ENCODE data around the gene ARGLU1.

The ARGLU1 gene

DNA sequence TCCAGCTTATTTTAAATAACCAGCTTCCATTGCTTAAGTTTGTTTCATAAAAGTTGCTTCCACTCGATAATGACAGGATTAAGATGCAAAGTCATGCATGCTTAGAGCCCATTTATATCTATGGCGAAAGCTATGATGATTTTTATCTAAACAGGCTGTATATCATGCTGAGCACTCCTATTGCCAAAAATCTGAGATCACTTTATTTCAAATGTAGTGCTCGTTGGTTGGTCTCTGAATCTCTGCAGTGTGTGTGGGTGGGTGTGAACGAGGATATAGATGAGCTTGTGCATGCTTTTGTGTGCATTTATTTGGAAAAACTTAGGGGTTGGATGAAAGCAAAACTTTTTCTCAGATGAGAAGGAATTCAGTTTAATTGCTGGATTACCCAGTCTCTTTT is 27.0 kb upstream of the ARGLU1 start:
- Histone ChIP-seq H3K36me3 (replicated peaks) (no peaks in the 10 kb centered on the region), H3K27ac (no peak overlapping the region), H3K4me3 (ENCODE audit: low read depth, low read length) (no peak overlapping the region), H3K27me3 (replicated peaks) (no peaks in the 10 kb centered on the region)
- TF ChIP-seq, protein P1, sequence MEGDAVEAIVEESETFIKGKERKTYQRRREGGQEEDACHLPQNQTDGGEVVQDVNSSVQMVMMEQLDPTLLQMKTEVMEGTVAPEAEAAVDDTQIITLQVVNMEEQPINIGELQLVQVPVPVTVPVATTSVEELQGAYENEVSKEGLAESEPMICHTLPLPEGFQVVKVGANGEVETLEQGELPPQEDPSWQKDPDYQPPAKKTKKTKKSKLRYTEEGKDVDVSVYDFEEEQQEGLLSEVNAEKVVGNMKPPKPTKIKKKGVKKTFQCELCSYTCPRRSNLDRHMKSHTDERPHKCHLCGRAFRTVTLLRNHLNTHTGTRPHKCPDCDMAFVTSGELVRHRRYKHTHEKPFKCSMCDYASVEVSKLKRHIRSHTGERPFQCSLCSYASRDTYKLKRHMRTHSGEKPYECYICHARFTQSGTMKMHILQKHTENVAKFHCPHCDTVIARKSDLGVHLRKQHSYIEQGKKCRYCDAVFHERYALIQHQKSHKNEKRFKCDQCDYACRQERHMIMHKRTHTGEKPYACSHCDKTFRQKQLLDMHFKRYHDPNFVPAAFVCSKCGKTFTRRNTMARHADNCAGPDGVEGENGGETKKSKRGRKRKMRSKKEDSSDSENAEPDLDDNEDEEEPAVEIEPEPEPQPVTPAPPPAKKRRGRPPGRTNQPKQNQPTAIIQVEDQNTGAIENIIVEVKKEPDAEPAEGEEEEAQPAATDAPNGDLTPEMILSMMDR (IDR thresholded peaks at IDR 0.05; ENCODE audit: low read depth, low read length, missing control alignments): no peak
- in situ Hi-C loops (cut with HindIII; ENCODE audit: low pct_ligation_motif_present, low sequenced_read_pairs): no loop called here
- DNase-seq: no peak

DNA sequence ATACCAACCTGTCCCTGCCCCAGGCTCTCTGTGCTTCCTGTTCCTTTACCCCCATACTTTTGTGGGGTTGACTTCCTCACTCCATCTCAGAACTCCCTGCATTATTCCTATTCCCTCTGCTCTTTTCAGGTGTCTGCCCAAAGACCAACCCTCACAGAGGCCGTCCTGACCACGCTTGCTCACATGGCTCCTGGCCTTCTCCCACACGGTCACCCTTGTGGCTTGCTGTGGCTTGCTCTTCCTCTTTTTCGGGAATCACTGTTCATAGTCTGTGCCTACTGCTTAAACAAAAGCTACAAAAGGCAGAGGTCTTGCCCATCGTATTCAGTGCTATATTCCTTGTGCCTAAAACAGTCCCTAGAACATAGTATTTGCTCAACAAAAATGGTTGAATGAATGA is 25.2 kb upstream of the ARGLU1 start:
- TF ChIP-seq, protein P1 (IDR thresholded peaks at IDR 0.05; ENCODE audit: low read depth, low read length, missing control alignments): no peak
- no peaks in the 10 kb centered on the region for H3K27me3 ChIP-seq (replicated peaks)
- no peak overlapping the region for H3K27ac ChIP-seq
- in situ Hi-C loops (cut with HindIII; ENCODE audit: low pct_ligation_motif_present, low sequenced_read_pairs): no loop called here
- H3K36me3 ChIP-seq (replicated peaks): no peaks in the 10 kb centered on the region
- DNase-seq: no peak
- no peak overlapping the region for H3K4me3 ChIP-seq (ENCODE audit: low read depth, low read length)

DNA sequence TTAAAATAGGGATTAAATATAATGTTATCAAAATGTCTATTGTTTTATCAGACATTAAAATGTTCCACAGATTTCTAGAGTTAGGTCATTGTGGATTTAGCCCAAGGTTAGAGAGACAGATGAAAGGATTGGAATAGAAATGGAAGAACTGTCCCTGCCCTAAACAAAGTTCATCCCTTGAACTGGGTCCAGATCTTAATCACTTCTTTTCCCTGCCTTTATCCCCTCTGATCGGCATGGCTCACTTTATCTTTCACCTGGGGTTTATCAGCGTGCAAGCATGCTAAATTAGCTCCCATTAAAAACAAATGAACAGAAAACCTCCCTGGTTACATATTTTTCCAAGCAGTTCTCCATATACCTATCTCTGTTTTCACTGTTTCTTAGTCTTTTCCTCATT is 23.4 kb upstream of the ARGLU1 start:
- no peak overlapping the region for H3K27ac ChIP-seq
- TF ChIP-seq, protein P1 (IDR thresholded peaks at IDR 0.05; ENCODE audit: low read depth, low read length, missing control alignments): no peak
- DNase-seq: no peak
- H3K36me3 ChIP-seq (replicated peaks): no peaks in the 10 kb centered on the region
- H3K27me3 ChIP-seq (replicated peaks): no peaks in the 10 kb centered on the region
- H3K4me3 ChIP-seq (ENCODE audit: low read depth, low read length): no peak overlapping the region
- in situ Hi-C loops (cut with HindIII; ENCODE audit: low pct_ligation_motif_present, low sequenced_read_pairs): no loop called here

DNA sequence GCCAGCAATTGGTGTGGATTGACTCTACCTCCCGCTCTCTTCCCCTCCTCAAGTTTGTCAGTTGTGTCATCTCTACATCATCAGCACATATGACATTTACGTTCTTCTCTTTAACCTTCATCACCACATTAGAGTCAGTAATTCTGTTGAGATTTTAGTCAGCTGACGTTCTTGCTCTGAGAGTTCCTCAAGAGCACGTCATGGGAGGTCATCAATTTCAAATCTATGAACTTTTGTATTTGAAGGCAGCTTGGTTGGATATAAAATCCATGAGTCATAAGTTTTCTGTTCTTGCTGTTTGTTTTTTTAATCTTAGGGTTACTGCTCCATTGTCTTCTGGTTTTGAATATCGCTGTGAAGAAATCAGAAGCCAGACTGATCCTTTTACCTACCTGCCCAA is 21.8 kb upstream of the ARGLU1 start:
- DNase-seq: peak; percentile 48
- Histone ChIP-seq H3K27ac (no peak overlapping the region), H3K36me3 (replicated peaks) (no peaks in the 10 kb centered on the region), H3K27me3 (replicated peaks) (no peaks in the 10 kb centered on the region), H3K4me3 (ENCODE audit: low read depth, low read length) (no peak overlapping the region)
- TF ChIP-seq, protein P1 (IDR thresholded peaks at IDR 0.05; ENCODE audit: low read depth, low read length, missing control alignments): no peak
- in situ Hi-C loops (cut with HindIII; ENCODE audit: low pct_ligation_motif_present, low sequenced_read_pairs): no loop called here

DNA sequence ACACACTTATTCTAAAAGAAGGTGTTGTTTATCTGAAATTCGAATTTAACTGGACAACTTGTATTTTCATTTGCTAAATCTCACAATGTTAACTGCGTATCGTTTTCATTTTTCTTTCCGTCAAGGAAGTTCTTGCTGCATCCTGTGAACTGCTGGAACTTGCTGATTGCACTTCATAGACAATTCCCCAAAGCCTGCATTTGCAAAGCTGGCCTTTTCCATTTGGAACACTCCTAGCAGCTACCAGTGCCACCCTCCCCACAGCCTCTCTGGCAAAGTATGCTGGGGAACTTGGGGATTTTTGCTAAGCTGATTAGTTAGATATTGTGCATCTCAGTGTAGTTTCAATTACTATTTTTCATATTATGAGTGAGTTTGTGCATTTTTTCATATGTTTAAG is 20.4 kb upstream of the ARGLU1 start:
- no peaks in the 10 kb centered on the region for H3K27me3 ChIP-seq (replicated peaks)
- H3K27ac ChIP-seq: no peak overlapping the region
- no peak for DNase-seq
- H3K4me3 ChIP-seq (ENCODE audit: low read depth, low read length): no peak overlapping the region
- H3K36me3 ChIP-seq (replicated peaks): no peaks in the 10 kb centered on the region
- TF ChIP-seq, protein P1 (IDR thresholded peaks at IDR 0.05; ENCODE audit: low read depth, low read length, missing control alignments): no peak
- in situ Hi-C loops (cut with HindIII; ENCODE audit: low pct_ligation_motif_present, low sequenced_read_pairs): no loop called here

DNA sequence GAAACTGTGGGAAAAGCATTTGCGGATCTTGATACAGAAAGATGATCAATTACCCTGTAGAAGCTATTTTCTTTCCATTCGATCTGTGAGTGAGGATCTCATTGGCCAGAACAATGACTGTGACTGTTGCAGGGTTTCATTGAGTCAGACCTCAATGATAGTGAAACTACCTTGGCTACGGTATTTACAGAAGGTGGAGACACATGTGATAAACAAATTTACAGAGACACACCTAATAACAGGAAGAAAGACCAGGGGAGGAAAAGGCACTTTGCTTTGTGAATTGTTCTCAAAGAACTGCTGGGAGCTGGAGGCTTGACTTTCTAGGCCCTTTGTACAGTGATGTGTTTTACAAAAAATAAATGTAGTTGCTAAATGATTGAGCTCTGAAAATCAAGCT is 19.9 kb upstream of the ARGLU1 start:
- no peak overlapping the region for H3K4me3 ChIP-seq (ENCODE audit: low read depth, low read length)
- no peaks in the 10 kb centered on the region for H3K36me3 ChIP-seq (replicated peaks)
- H3K27me3 ChIP-seq (replicated peaks): no peaks in the 10 kb centered on the region
- in situ Hi-C loops (cut with HindIII; ENCODE audit: low pct_ligation_motif_present, low sequenced_read_pairs): no loop called here
- no peak for DNase-seq
- TF ChIP-seq, protein P1 (IDR thresholded peaks at IDR 0.05; ENCODE audit: low read depth, low read length, missing control alignments): no peak
- H3K27ac ChIP-seq: no peak overlapping the region
